Measurements from ENCODE around the gene PLCB1.

PLCB1 gene

DNA sequence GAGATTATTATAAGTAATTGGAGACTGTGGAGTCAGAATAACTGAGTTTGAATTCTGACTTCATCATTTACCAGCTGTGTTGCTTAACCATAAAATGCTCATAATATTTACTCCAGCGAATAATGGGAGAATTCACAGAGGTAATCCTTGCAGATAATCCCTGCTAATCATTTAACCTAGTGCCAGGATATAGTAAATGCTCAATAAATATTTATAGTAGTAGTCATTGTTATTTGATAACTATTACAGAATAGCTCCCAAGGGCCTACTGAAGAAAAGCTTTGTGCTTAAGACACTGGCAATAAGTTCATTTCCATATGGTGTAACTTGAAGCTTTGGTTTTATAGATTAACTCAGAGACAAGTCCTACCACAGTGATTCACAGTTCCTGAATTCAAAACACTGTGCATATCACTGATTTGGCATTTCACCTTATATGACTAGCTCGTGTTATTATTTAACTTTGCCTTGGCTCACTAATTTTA lies 728.0 kb downstream of the PLCB1 start:
- no peak for DNase-seq (ENCODE audit: extremely low read depth, insufficient read length)
- Histone ChIP-seq H3K4me3 (replicated peaks; ENCODE audit: low read depth, low read length) (no peak overlapping the region), H3K27me3 (replicated peaks; ENCODE audit: control insufficient read depth, insufficient read depth, low read length) (no peaks in the 10 kb centered on the region), H3K36me3 (ENCODE audit: control insufficient read depth, insufficient read depth, low read length) (no peaks in the 10 kb centered on the region)
- TF ChIP-seq, protein P1, sequence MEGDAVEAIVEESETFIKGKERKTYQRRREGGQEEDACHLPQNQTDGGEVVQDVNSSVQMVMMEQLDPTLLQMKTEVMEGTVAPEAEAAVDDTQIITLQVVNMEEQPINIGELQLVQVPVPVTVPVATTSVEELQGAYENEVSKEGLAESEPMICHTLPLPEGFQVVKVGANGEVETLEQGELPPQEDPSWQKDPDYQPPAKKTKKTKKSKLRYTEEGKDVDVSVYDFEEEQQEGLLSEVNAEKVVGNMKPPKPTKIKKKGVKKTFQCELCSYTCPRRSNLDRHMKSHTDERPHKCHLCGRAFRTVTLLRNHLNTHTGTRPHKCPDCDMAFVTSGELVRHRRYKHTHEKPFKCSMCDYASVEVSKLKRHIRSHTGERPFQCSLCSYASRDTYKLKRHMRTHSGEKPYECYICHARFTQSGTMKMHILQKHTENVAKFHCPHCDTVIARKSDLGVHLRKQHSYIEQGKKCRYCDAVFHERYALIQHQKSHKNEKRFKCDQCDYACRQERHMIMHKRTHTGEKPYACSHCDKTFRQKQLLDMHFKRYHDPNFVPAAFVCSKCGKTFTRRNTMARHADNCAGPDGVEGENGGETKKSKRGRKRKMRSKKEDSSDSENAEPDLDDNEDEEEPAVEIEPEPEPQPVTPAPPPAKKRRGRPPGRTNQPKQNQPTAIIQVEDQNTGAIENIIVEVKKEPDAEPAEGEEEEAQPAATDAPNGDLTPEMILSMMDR (IDR thresholded peaks at IDR 0.05; ENCODE audit: insufficient read depth, low read length, poor library complexity, severe bottlenecking), result no peak

DNA sequence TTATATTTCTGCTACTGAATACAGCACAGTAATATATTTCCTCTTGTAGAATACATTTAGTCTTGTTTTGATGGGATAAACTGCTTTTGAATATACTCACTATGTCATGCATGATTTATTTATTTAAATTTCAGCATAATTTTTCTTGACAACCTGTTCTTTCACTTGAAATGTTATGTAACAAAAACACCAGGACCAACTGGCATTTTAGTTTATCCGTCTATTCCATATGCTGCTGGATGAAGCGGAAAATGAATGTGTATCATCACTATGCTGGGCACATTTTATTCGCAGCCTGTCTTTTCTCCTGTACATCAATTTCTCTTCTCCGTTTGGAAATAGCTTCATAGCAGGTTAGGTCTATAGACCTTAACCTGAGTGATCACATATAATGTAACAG lies 730.0 kb downstream of the PLCB1 start:
- TF ChIP-seq, protein P1 (IDR thresholded peaks at IDR 0.05; ENCODE audit: insufficient read depth, low read length, poor library complexity, severe bottlenecking), result no peak
- no peak for DNase-seq (ENCODE audit: extremely low read depth, insufficient read length)
- no peaks in the 10 kb centered on the region for H3K27me3 ChIP-seq (replicated peaks; ENCODE audit: control insufficient read depth, insufficient read depth, low read length)
- H3K4me3 ChIP-seq (replicated peaks; ENCODE audit: low read depth, low read length), result no peak overlapping the region
- H3K36me3 ChIP-seq (ENCODE audit: control insufficient read depth, insufficient read depth, low read length), result no peaks in the 10 kb centered on the region

GRCh38 chr20:8865636-8866035 lies 733.6 kb downstream of the PLCB1 start:
- Histone ChIP-seq H3K4me3 (replicated peaks; ENCODE audit: low read depth, low read length) (no peak overlapping the region), H3K27me3 (replicated peaks; ENCODE audit: control insufficient read depth, insufficient read depth, low read length) (no peaks in the 10 kb centered on the region), H3K36me3 (ENCODE audit: control insufficient read depth, insufficient read depth, low read length) (no peaks in the 10 kb centered on the region)
- TF ChIP-seq, protein P1 (IDR thresholded peaks at IDR 0.05; ENCODE audit: insufficient read depth, low read length, poor library complexity, severe bottlenecking), result no peak
- DNase-seq (ENCODE audit: extremely low read depth, insufficient read length), result no peak

DNA sequence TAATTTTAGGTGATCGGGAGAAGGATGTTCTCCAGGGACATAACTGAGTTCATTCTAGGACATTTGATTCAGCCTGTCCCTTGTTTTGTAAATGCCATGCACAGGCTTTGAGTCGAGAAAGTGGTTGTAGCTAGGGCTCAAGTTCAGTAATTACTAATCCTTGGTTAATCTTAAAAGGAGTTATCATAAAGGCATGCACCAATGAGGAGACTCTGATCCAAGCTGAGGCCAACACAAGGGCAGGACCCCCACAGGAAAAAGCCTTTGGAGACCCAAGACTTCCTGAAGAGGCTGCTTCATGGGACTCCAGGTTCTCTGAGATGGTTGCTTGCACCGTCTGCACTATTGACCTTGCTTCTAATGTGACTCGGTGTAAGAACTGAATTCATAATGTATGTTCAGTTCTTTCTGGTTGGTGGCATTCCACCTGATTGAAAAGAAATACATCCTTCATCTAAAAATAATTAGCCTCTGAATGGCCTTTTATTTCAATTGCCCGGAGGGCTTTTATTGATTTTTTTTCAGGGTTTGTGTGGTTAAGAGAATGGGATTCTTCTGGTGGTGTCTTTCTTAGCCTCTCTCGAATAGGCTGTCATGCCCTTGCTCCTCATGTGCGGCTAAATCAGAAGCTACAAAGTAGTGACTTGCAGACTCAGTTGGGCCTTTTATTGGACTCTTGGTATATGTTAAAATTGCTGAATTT lies 735.1 kb downstream of the PLCB1 start:
- H3K36me3 ChIP-seq (ENCODE audit: control insufficient read depth, insufficient read depth, low read length), result no peaks in the 10 kb centered on the region
- no peak overlapping the region for H3K4me3 ChIP-seq (replicated peaks; ENCODE audit: low read depth, low read length)
- TF ChIP-seq, protein P1 (IDR thresholded peaks at IDR 0.05; ENCODE audit: insufficient read depth, low read length, poor library complexity, severe bottlenecking), result no peak
- H3K27me3 ChIP-seq (replicated peaks; ENCODE audit: control insufficient read depth, insufficient read depth, low read length), result no peaks in the 10 kb centered on the region; the same call in 1 of the 2 replicates
- DNase-seq (ENCODE audit: extremely low read depth, insufficient read length), result no peak

DNA sequence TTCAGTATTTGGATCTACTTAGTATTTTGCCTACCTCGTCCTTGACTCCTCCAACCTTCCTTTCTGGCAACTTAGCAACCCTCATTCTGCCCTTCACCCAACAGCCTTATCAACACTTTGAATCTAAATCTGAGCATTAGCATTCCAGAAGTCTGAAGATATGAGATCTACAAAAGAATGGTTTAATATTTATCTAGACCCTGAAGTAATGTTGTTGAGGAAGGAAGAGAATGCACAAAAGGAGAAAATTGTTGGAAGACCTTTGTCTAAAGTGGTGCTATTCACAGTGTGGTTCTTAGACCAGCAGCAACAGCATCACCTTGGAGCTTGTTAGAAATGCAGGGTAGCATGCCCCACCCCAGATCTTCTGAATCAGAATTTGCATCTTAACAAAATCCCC lies 738.6 kb downstream of the PLCB1 start:
- TF ChIP-seq, protein P1 (IDR thresholded peaks at IDR 0.05; ENCODE audit: insufficient read depth, low read length, poor library complexity, severe bottlenecking), result no peak
- Histone ChIP-seq H3K4me3 (replicated peaks; ENCODE audit: low read depth, low read length) (no peak overlapping the region), H3K36me3 (ENCODE audit: control insufficient read depth, insufficient read depth, low read length) (no peaks in the 10 kb centered on the region), H3K27me3 (replicated peaks; ENCODE audit: control insufficient read depth, insufficient read depth, low read length) (no peaks in the 10 kb centered on the region; the same call in 1 of the 2 replicates)
- no peak for DNase-seq (ENCODE audit: extremely low read depth, insufficient read length)

All from GM06990 (cell line).